Astrocyte (in vitro differentiated cells and primary cell): Measurements from ENCODE around the gene HDGFL3.

Source experiments
- EZH2 ChIP-seq: IDR thresholded peaks from 2 replicates; pipeline ENCODE4 v1.6.1; 2012; ENCODE audit warnings: mild to moderate bottlenecking, low read length, inconsistent platforms; ENCODE audit not compliant: insufficient read depth
- TF ChIP-seq, protein P1 (sequence below): IDR thresholded peaks from 2 replicates; pipeline ENCODE4 v1.5.1; 2011; ENCODE audit warnings: low read depth, mild to moderate bottlenecking, inconsistent platforms, low read length, moderate library complexity; ENCODE audit not compliant: insufficient read depth

GRCh38 chr15:83166830-83167229 lies 40.8 kb downstream of the HDGFL3 start:
- TF ChIP-seq, protein P1, sequence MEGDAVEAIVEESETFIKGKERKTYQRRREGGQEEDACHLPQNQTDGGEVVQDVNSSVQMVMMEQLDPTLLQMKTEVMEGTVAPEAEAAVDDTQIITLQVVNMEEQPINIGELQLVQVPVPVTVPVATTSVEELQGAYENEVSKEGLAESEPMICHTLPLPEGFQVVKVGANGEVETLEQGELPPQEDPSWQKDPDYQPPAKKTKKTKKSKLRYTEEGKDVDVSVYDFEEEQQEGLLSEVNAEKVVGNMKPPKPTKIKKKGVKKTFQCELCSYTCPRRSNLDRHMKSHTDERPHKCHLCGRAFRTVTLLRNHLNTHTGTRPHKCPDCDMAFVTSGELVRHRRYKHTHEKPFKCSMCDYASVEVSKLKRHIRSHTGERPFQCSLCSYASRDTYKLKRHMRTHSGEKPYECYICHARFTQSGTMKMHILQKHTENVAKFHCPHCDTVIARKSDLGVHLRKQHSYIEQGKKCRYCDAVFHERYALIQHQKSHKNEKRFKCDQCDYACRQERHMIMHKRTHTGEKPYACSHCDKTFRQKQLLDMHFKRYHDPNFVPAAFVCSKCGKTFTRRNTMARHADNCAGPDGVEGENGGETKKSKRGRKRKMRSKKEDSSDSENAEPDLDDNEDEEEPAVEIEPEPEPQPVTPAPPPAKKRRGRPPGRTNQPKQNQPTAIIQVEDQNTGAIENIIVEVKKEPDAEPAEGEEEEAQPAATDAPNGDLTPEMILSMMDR = no peak
- TF ChIP-seq EZH2 = no peak
